RWPE2 (cell line): ENCODE measurements around the gene REXO1.

ENCODE experiments used
- ATAC-seq: fragments of 200-7000 bp; cut with Tn5 transposase; 3 replicates; pipeline ENCODE4 v1.9.1; 2021; ENCODE audit warnings: low read depth
- DNase-seq: peaks from one replicate; pipeline ENCODE4 v3.0.0-alpha.2; 2020; ENCODE audit warnings: low spot score
- H3K27ac ChIP-seq: fragments of 450-650 bp; 2 replicates; pipeline ENCODE4 v1.5.1; 2017; ENCODE audit warnings: mild to moderate bottlenecking; ENCODE audit not compliant: poor library complexity, severe bottlenecking
- H3K27me3 ChIP-seq: fragments of 250-450 bp; sonication (Bioruptor Pico); 2 replicates; pipeline ENCODE4 v1.5.1; 2021; ENCODE audit warnings: mild to moderate bottlenecking, moderate library complexity; ENCODE audit not compliant: insufficient read depth, poor library complexity, severe bottlenecking
- H3K36me3 ChIP-seq: fragments of 250-450 bp; sonication (Bioruptor Pico); 2 replicates; pipeline ENCODE4 v1.5.1; 2020; ENCODE audit warnings: low read depth, mild to moderate bottlenecking, moderate library complexity
- H3K4me1 ChIP-seq: fragments of 250-450 bp; sonication (Bioruptor Pico); 2 replicates; pipeline ENCODE4 v1.5.1; 2021; ENCODE audit warnings: mild to moderate bottlenecking, moderate library complexity; ENCODE audit not compliant: insufficient read depth, poor library complexity, severe bottlenecking
- H3K4me3 ChIP-seq: fragments of 250-450 bp; sonication (Bioruptor Pico); 2 replicates; pipeline ENCODE4 v1.5.1; 2021; ENCODE audit warnings: mild to moderate bottlenecking, moderate library complexity; ENCODE audit not compliant: severe bottlenecking
- H3K9me3 ChIP-seq: fragments of 250-450 bp; sonication (Bioruptor Pico); 2 replicates; pipeline ENCODE4 v1.5.1; 2021; ENCODE audit warnings: mild to moderate bottlenecking, moderate library complexity; ENCODE audit not compliant: severe bottlenecking
- CTCF ChIP-seq: fragments of 450-650 bp; IDR thresholded peaks from one replicate; pipeline ENCODE4 v1.5.1; 2017; ENCODE audit warnings: mild to moderate bottlenecking, moderate library complexity; ENCODE audit not compliant: poor library complexity, severe bottlenecking

REXO1 gene

GRCh38 chr19:1814391-1814790 is 33.9 kb downstream of the REXO1 start:
- Histone ChIP-seq H3K27me3 (no peaks in the 10 kb centered on the region), H3K27ac (no peak overlapping the region), H3K4me1 (peaks cover 5% of the 10 kb centered on the region), H3K36me3 (peaks cover 11% of the 10 kb centered on the region; the same call in 1 of the 2 replicates), H3K9me3 (no peaks in the 10 kb centered on the region), H3K4me3 (no peak overlapping the region)
- no peak for TF ChIP-seq CTCF
- ATAC-seq (no peak), DNase-seq (no peak)

- Histone ChIP-seq H3K4me1 (peaks cover 5% of the 10 kb centered on the region), H3K9me3 (no peaks in the 10 kb centered on the region), H3K27ac (peak overlapping the region; percentile 40), H3K36me3 (peaks cover 6% of the 10 kb centered on the region; the same call in 1 of the 2 replicates), H3K27me3 (no peaks in the 10 kb centered on the region), H3K4me3 (peak overlapping the region; percentile 30)
- peak; percentile 32 for TF ChIP-seq CTCF
- ATAC-seq: no peak
- DNase-seq: no peak
Observed at GRCh38 chr19:1813192-1814182, 34.8 kb downstream of the REXO1 start.

- peak; percentile 97 for DNase-seq
Observed at GRCh38 chr19:1812426-1813191, 35.7 kb downstream of the REXO1 start.

GRCh38 chr19:1811942-1812425 is 36.3 kb downstream of the REXO1 start, which contains the start of gene ATP8B3:
ATP8B3 (minus strand) TSS chr19:1812276; CDS start chr19:1811736, 540 bp downstream.
- Histone ChIP-seq H3K36me3 (0 out of 2 replicates have a peak, but pooled peaks cover 3% of the 10 kb centered on the region), H3K4me3 (peak within 1 kb of the TSS; percentile 30), H3K27ac (peak within 1 kb of the TSS; percentile 40), H3K9me3 (no peaks in the 10 kb centered on the region), H3K4me1 (peaks cover 5% of the 10 kb centered on the region), H3K27me3 (no peaks in the 10 kb centered on the region)
- TF ChIP-seq CTCF: no peak
- ATAC-seq: peak; percentile 4
- DNase-seq: no peak

More at GRCh38 chr19:1812426-1813191, 35.7 kb downstream of the REXO1 start:
- H3K4me1 ChIP-seq: peaks cover 5% of the 10 kb centered on the region
- H3K27me3 ChIP-seq: no peaks in the 10 kb centered on the region
- H3K9me3 ChIP-seq: no peaks in the 10 kb centered on the region
- peak overlapping the region; percentile 40 for H3K27ac ChIP-seq
- peak; percentile 90 for ATAC-seq
- H3K36me3 ChIP-seq: 0 out of 2 replicates have a peak, but pooled peaks cover 3% of the 10 kb centered on the region
- H3K4me3 ChIP-seq: peak overlapping the region; percentile 30
- peak; percentile 54 for TF ChIP-seq CTCF
